ENCODE data around the gene FAM161B.
"Not testable (repeated sequence)": the region's sequence is repeated elsewhere in the genome, so short reads cannot be mapped to it uniquely, and the experiment has no call there.

The FAM161B gene

GRCh38 chr14:73991092-73991491, 41.2 kb upstream of the FAM161B start:
- DNase-seq (ENCODE audit: low read depth in 1 of 2, low spot score in 1 of 2), result no peak
- no peak for TF ChIP-seq GABPA (IDR thresholded peaks at IDR 0.05; ENCODE audit: low read depth)
- TF ChIP-seq REST (IDR thresholded peaks at IDR 0.05; ENCODE audit: insufficient replicate concordance, low read depth), result no peak
- TF ChIP-seq SPI1 (IDR thresholded peaks at IDR 0.05; ENCODE audit: borderline replicate concordance, low read depth), result no peak
- no peak for TF ChIP-seq CTCF (IDR thresholded peaks at IDR 0.05; ENCODE audit: insufficient read depth, low read length)
- no peak for TF ChIP-seq POLR2AphosphoS5 (IDR thresholded peaks at IDR 0.05; ENCODE audit: low read depth)
- Histone ChIP-seq H3K27me3 (ENCODE audit: insufficient read depth, poor library complexity, severe bottlenecking) (no peaks in the 10 kb centered on the region), H3K27ac (replicated peaks) (no peak overlapping the region), H3K4me3 (replicated peaks; ENCODE audit: insufficient read depth, low read length) (no peak overlapping the region)

GRCh38 chr14:73988656-73989055, 38.8 kb upstream of the FAM161B start:
- not testable (repeated sequence) for DNase-seq (ENCODE audit: low read depth in 1 of 2, low spot score in 1 of 2); H3K27ac ChIP-seq (replicated peaks); H3K27me3 ChIP-seq (ENCODE audit: insufficient read depth, poor library complexity, severe bottlenecking); H3K4me3 ChIP-seq (replicated peaks; ENCODE audit: insufficient read depth, low read length)

- Histone ChIP-seq H3K27me3 (ENCODE audit: insufficient read depth, poor library complexity, severe bottlenecking) (no peaks in the 10 kb centered on the region), H3K27ac (replicated peaks) (no peak overlapping the region), H3K4me3 (replicated peaks; ENCODE audit: insufficient read depth, low read length) (no peak overlapping the region)
- TF ChIP-seq GABPA (IDR thresholded peaks at IDR 0.05; ENCODE audit: low read depth), result no peak
- no peak for TF ChIP-seq SPI1 (IDR thresholded peaks at IDR 0.05; ENCODE audit: borderline replicate concordance, low read depth)
- TF ChIP-seq CTCF (IDR thresholded peaks at IDR 0.05; ENCODE audit: insufficient read depth, low read length), result no peak
- TF ChIP-seq POLR2AphosphoS5 (IDR thresholded peaks at IDR 0.05; ENCODE audit: low read depth), result no peak
- TF ChIP-seq REST (IDR thresholded peaks at IDR 0.05; ENCODE audit: insufficient replicate concordance, low read depth), result no peak
- no peak for DNase-seq (ENCODE audit: low read depth in 1 of 2, low spot score in 1 of 2)
Observed at GRCh38 chr14:73988065-73988464, 38.2 kb upstream of the FAM161B start.

GRCh38 chr14:73977896-73978295, 28.0 kb upstream of the FAM161B start:
- TF ChIP-seq GABPA (IDR thresholded peaks at IDR 0.05; ENCODE audit: low read depth) (no peak), SPI1 (IDR thresholded peaks at IDR 0.05; ENCODE audit: borderline replicate concordance, low read depth) (no peak), CTCF (IDR thresholded peaks at IDR 0.05; ENCODE audit: insufficient read depth, low read length) (no peak), REST (IDR thresholded peaks at IDR 0.05; ENCODE audit: insufficient replicate concordance, low read depth) (no peak), POLR2AphosphoS5 (IDR thresholded peaks at IDR 0.05; ENCODE audit: low read depth) (no peak)
- Histone ChIP-seq H3K27me3 (ENCODE audit: insufficient read depth, poor library complexity, severe bottlenecking) (no peaks in the 10 kb centered on the region), H3K4me3 (replicated peaks; ENCODE audit: insufficient read depth, low read length) (no peak overlapping the region), H3K27ac (replicated peaks) (no peak overlapping the region)
- DNase-seq (ENCODE audit: low read depth in 1 of 2, low spot score in 1 of 2), result no peak

Data from HL-60 (cell line).